HepG2 (cell line): ENCODE data around the gene GPR152. TPM values are rescaled to one million over a fixed set of nuclear protein-coding genes. Genes with fewer than 3 reads are reported as not detected.
A peak's percentile ranks its signal among the peaks of the same experiment; 100 is the strongest.

Experiments
- AGO2 ChIP-seq: fragments of 200-400 bp; formaldehyde crosslinking; optimal IDR thresholded peaks from 2 replicates; pipeline ENCODE3; 2017; ENCODE audit warnings: mild to moderate bottlenecking, low read depth, low read length, moderate library complexity
- ATF2 ChIP-seq: sonication (generic); formaldehyde crosslinking; IDR thresholded peaks from 2 replicates; pipeline ENCODE4 v1.4.0; 2020; ENCODE audit warnings: missing genetic modification reagents
- MXI1 ChIP-seq: IDR thresholded peaks from 3 replicates; pipeline ENCODE4 v1.6.1; 2012; ENCODE audit warnings: low read depth, low read length, inconsistent platforms, borderline replicate concordance
- NAIF1 ChIP-seq: sonication (generic); formaldehyde crosslinking; IDR thresholded peaks from 2 replicates; pipeline ENCODE4 v1.5.0; 2020; ENCODE audit warnings: mild to moderate bottlenecking, missing genetic modification reagents, borderline replicate concordance
- NONO ChIP-seq, 2 experiments: fragments of 450-650 bp in 1 of 2; sonication (generic) in 1 of 2; formaldehyde crosslinking in 1 of 2; IDR thresholded peaks in 1 of 2; conservative IDR thresholded peaks in 1 of 2; 2 replicates each; pipeline versions ENCODE4 v1.6.1 to v1.8.0; 2017 to 2022; ENCODE audit warnings: mild to moderate bottlenecking in 1 of 2, missing genetic modification reagents in 1 of 2, moderate library complexity in 1 of 2
- SOX5 ChIP-seq: IDR thresholded peaks from 2 replicates; pipeline ENCODE4 v1.6.1; 2016; ENCODE audit warnings: borderline replicate concordance
- TRAFD1 ChIP-seq: sonication (generic); formaldehyde crosslinking; IDR thresholded peaks from 2 replicates; pipeline ENCODE4 v1.5.1; 2020; ENCODE audit warnings: missing genetic modification reagents, mild to moderate bottlenecking, borderline replicate concordance
- ZFP37 ChIP-seq: sonication (generic); formaldehyde crosslinking; IDR thresholded peaks from 2 replicates; pipeline ENCODE4 v1.4.0; 2020; ENCODE audit warnings: missing genetic modification reagents, borderline replicate concordance
- ZNF138 ChIP-seq: sonication (generic); formaldehyde crosslinking; IDR thresholded peaks from 2 replicates; pipeline ENCODE4 v1.5.0; 2020; ENCODE audit warnings: mild to moderate bottlenecking, low read depth, missing genetic modification reagents
- ZNF224 ChIP-seq: sonication (generic); formaldehyde crosslinking; IDR thresholded peaks from 2 replicates; pipeline ENCODE4 v1.5.0; 2020; ENCODE audit warnings: mild to moderate bottlenecking, missing genetic modification reagents
- ZNF326 ChIP-seq: sonication (generic); formaldehyde crosslinking; IDR thresholded peaks from 2 replicates; pipeline ENCODE4 v1.4.0; 2020; ENCODE audit warnings: missing genetic modification reagents, borderline replicate concordance
- ZNF546 ChIP-seq: sonication (generic); formaldehyde crosslinking; conservative IDR thresholded peaks from 2 replicates; pipeline ENCODE4 v1.8.1; 2023; ENCODE audit warnings: mild to moderate bottlenecking, missing genetic modification reagents
- ZNF558 ChIP-seq: sonication (generic); formaldehyde crosslinking; IDR thresholded peaks from 2 replicates; pipeline ENCODE4 v1.9.0; 2022; ENCODE audit warnings: mild to moderate bottlenecking, missing genetic modification reagents, borderline replicate concordance
- ZNF703 ChIP-seq: sonication (generic); formaldehyde crosslinking; IDR thresholded peaks from 2 replicates; pipeline ENCODE4 v1.5.1; 2020; ENCODE audit warnings: missing genetic modification reagents, mild to moderate bottlenecking, moderate library complexity, borderline replicate concordance
- ZNF713 ChIP-seq: sonication (generic); formaldehyde crosslinking; IDR thresholded peaks from 2 replicates; pipeline ENCODE4 v1.4.0; 2020; ENCODE audit warnings: mild to moderate bottlenecking, missing genetic modification reagents
- ZNF749 ChIP-seq: sonication (generic); formaldehyde crosslinking; IDR thresholded peaks from 2 replicates; pipeline ENCODE4 v1.8.0; 2022; ENCODE audit warnings: mild to moderate bottlenecking, missing genetic modification reagents, moderate library complexity, borderline replicate concordance
- ZNF761 ChIP-seq: sonication (generic); formaldehyde crosslinking; conservative IDR thresholded peaks from 2 replicates; pipeline ENCODE4 v1.4.0; 2020; ENCODE audit warnings: mild to moderate bottlenecking, missing genetic modification reagents
- ZNF777 ChIP-seq: sonication (generic); formaldehyde crosslinking; IDR thresholded peaks from 2 replicates; pipeline ENCODE4 v1.4.0; 2020; ENCODE audit warnings: missing genetic modification reagents
- polyA plus RNA-seq, 8 experiments: library from polyadenylated mRNA; depleted of rRNA in 3 of 8; stranded (reverse) in 7 of 8; unstranded in 1 of 8; fragments of >200 nt; fragmentation: Illumina TruSeq in 4 of 8; extraction: Trizol in 4 of 8; gene quantifications; 2 replicates each; pipeline versions ENCODE4 v1.2.1 to v1.2.3, GENCODE V29; 2011 to 2016; ENCODE audit warnings: low read depth in 4 of 8, missing spikeins in 1 of 8, mixed read lengths in 1 of 8; ENCODE audit not compliant: insufficient read depth in 1 of 8
- total RNA-seq, 5 experiments: library from RNA; depleted of rRNA; stranded (reverse); fragments of >200 nt; fragmentation: Illumina TruSeq; extraction: Trizol; gene quantifications; 2 replicates each; pipeline ENCODE4 v1.2.3, GENCODE V29; 2016; ENCODE audit warnings: low read depth in 1 of 5
- TF ChIP-seq, protein P1 (sequence below): sonication (generic); formaldehyde crosslinking; IDR thresholded peaks from 2 replicates; pipeline ENCODE4 v1.4.0; 2020; ENCODE audit warnings: missing genetic modification reagents
- TF ChIP-seq, protein P2 (sequence below): sonication (generic); formaldehyde crosslinking; IDR thresholded peaks from 2 replicates; pipeline ENCODE4 v1.5.0; 2020; ENCODE audit warnings: mild to moderate bottlenecking, missing genetic modification reagents, borderline replicate concordance

GPR152 gene
- total and polyA plus RNA-seq, 2 of the 13 experiments (the other 11 are each of a cell fraction or from before 2014, with no cell fraction given): not detected

DNA sequence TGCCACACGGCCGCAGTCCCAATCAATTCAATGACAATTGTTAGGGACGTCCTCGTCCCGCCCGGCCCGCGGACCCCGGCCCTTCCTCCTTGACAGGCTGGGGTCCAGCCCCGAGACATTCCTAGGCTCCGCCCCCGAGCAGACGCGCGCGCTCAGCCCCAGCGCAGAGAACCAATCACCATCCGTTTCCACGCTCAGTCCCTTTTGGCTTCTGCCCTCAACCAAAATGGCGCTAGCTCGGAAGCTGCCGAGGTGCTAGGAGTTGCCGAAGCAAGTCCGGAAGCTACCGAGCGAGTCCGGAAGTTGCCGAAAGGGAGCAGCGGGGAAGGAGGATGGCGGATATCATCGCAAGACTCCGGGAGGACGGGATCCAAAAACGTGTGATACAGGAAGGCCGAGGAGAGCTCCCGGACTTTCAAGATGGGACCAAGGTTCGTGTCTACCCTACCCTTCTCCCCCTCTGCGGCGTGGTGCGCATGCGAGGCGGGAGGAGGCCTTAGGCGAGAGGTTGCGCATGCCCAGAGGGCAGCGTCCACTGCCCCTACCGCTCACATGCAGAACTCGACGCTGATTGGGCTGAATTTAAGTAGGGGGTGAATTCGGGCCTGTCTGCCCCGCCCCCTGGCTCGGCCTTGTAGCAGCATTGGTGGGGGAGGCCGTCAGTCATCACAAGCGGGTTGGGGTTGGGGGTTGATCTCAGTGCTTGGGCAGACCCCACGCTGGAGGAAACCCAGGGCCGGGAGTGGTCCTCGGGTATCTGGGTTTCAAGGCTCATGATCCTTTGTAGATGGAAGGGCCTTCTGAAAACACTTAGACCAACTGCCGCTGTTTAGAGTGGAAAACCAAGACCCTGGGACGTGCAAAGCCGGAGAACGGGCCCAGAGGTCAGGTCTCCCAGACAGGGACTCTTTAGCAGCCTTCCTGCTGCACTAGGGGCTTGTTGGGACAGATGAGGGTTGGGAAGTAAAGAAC lies 30.6 kb upstream of the GPR152 start, which contains the start of gene AIP (continued):
- TF ChIP-seq TRAFD1 (no peak), MXI1 (peak; percentile 47; the same call in 1 of the 3 replicates), ZNF777 (peak; percentile 56; the same call in 1 of the 2 replicates), ZFP37 (peak; percentile 81; the same call in 1 of the 2 replicates), ZNF761 (CRISPR knock-in tag) (peak; percentile 95), NONO (IDR thresholded peaks at IDR 0.05) (no peak), NONO (CRISPR knock-in tag; conservative IDR thresholded peaks at IDR 0.05) (peak; percentile 83), NAIF1 (CRISPR knock-in tag) (peak; percentile 95), ZNF326 (no peak), ZNF749 (CRISPR knock-in tag) (peak; percentile 98), ZNF224 (CRISPR knock-in tag) (peak; percentile 87), ZNF713 (CRISPR knock-in tag) (0 out of 2 replicates have a peak, but pooled peaks have one; percentile 69), ATF2 (CRISPR knock-in tag) (peak; percentile 65; the same call in 1 of the 2 replicates), ZNF138 (CRISPR knock-in tag) (no peak; the same call in none of the 2 replicates), AGO2 (no peak), ZNF703 (peak; percentile 76; the same call in 1 of the 2 replicates), ZNF546 (CRISPR knock-in tag) (peak; percentile 97), SOX5 (CRISPR knock-in tag) (no peak; the same call in none of the 2 replicates), ZNF558 (CRISPR knock-in tag) (peak; percentile 95; the same call in 1 of the 2 replicates)
- TF ChIP-seq, protein P1, sequence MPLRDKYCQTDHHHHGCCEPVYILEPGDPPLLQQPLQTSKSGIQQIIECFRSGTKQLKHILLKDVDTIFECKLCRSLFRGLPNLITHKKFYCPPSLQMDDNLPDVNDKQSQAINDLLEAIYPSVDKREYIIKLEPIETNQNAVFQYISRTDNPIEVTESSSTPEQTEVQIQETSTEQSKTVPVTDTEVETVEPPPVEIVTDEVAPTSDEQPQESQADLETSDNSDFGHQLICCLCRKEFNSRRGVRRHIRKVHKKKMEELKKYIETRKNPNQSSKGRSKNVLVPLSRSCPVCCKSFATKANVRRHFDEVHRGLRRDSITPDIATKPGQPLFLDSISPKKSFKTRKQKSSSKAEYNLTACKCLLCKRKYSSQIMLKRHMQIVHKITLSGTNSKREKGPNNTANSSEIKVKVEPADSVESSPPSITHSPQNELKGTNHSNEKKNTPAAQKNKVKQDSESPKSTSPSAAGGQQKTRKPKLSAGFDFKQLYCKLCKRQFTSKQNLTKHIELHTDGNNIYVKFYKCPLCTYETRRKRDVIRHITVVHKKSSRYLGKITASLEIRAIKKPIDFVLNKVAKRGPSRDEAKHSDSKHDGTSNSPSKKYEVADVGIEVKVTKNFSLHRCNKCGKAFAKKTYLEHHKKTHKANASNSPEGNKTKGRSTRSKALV (CRISPR knock-in tag): peak; percentile 68
- TF ChIP-seq, protein P2, sequence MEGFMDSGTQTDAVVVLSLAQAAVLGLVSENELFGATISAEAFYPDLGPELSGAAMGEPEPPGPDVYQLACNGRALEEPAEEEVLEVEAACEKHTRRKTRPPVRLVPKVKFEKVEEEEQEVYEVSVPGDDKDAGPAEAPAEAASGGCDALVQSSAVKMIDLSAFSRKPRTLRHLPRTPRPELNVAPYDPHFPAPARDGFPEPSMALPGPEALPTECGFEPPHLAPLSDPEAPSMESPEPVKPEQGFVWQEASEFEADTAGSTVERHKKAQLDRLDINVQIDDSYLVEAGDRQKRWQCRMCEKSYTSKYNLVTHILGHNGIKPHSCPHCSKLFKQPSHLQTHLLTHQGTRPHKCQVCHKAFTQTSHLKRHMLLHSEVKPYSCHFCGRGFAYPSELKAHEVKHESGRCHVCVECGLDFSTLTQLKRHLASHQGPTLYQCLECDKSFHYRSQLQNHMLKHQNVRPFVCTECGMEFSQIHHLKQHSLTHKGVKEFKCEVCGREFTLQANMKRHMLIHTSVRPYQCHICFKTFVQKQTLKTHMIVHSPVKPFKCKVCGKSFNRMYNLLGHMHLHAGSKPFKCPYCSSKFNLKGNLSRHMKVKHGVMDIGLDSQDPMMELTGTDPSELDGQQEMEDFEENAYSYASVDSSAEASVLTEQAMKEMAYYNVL: peak; percentile 78; the same call in 1 of the 2 replicates
